GM12878 (cell line): ENCODE measurements around the gene ZNF783. TPM values are rescaled to one million over a fixed set of nuclear protein-coding genes. Genes with fewer than 3 reads are reported as not detected.

Experiments used
- BACH1 ChIP-seq: fragments of 450-650 bp; IDR thresholded peaks from 2 replicates; pipeline ENCODE4 v1.6.1; 2017; ENCODE audit warnings: mild to moderate bottlenecking, borderline replicate concordance
- BHLHE40 ChIP-seq, 2 experiments: fragments of 450-650 bp in 1 of 2; IDR thresholded peaks; 2 replicates each; pipeline ENCODE4 v1.6.1; 2011 to 2017; ENCODE audit warnings: low read depth in 2 of 2, borderline replicate concordance in 1 of 2, improper control_type of control experiment in 1 of 2, low read length in 1 of 2, mild to moderate bottlenecking in 1 of 2
- DPF2 ChIP-seq: fragments of 450-650 bp; IDR thresholded peaks from 2 replicates; pipeline ENCODE4 v1.6.1; 2017; ENCODE audit warnings: mild to moderate bottlenecking
- E2F4 ChIP-seq: IDR thresholded peaks from 2 replicates; pipeline ENCODE4 v1.6.1; 2012; ENCODE audit warnings: low read depth, low read length, improper control_type of control experiment
- EGR1 ChIP-seq, 2 experiments: IDR thresholded peaks; 1 replicate in 1 of 2; 2 replicates in 1 of 2; pipeline ENCODE4 v1.6.1; 2011 to 2012; ENCODE audit warnings: low read depth in 2 of 2, low read length in 2 of 2, borderline replicate concordance in 1 of 2, mild to moderate bottlenecking in 1 of 2, moderate library complexity in 1 of 2
- FOXM1 ChIP-seq: IDR thresholded peaks from 2 replicates; pipeline ENCODE4 v1.6.1; 2012; ENCODE audit warnings: low read depth, mild to moderate bottlenecking, inconsistent platforms, low read length, moderate library complexity
- HCFC1 ChIP-seq: fragments of 150-350 bp; IDR thresholded peaks from 2 replicates; pipeline ENCODE4 v1.6.1; 2014; ENCODE audit warnings: low read length
- HDGF ChIP-seq: fragments of 450-650 bp; IDR thresholded peaks from 2 replicates; pipeline ENCODE4 v1.6.1; 2016; ENCODE audit warnings: antibody characterized with exemption
- MTA3 ChIP-seq: IDR thresholded peaks from 2 replicates; pipeline ENCODE4 v1.6.1; 2012; ENCODE audit warnings: low read length, inconsistent platforms, borderline replicate concordance
- PAX5 ChIP-seq: IDR thresholded peaks from 2 replicates; pipeline ENCODE4 v1.6.1; 2011; ENCODE audit warnings: low read depth, low read length, borderline replicate concordance
- PML ChIP-seq: IDR thresholded peaks from 2 replicates; pipeline ENCODE4 v1.6.1; 2012; ENCODE audit warnings: low read length, inconsistent platforms
- POLR2AphosphoS2 ChIP-seq: IDR thresholded peaks from 2 replicates; pipeline ENCODE4 v1.6.1; 2011; ENCODE audit warnings: low read depth, mild to moderate bottlenecking, low read length, improper control_type of control experiment, moderate library complexity
- POLR2AphosphoS5 ChIP-seq: IDR thresholded peaks from 2 replicates; pipeline ENCODE4 v1.6.1; 2011; ENCODE audit warnings: mild to moderate bottlenecking, low read length, inconsistent platforms
- POU2F2 ChIP-seq: IDR thresholded peaks from 3 replicates; pipeline ENCODE4 v1.6.1; 2011; ENCODE audit warnings: low read depth, mild to moderate bottlenecking, low read length, borderline replicate concordance
- RB1 ChIP-seq: fragments of 450-650 bp; formaldehyde crosslinking; IDR thresholded peaks from 2 replicates; pipeline ENCODE4 v1.6.1; 2017; ENCODE audit warnings: mild to moderate bottlenecking, borderline replicate concordance
- SP1 ChIP-seq: IDR thresholded peaks from one replicate; pipeline ENCODE4 v1.6.1; 2011; ENCODE audit warnings: low read depth, low read length
- SRF ChIP-seq, 2 experiments: IDR thresholded peaks; 2 replicates each; pipeline ENCODE4 v1.6.1; 2011; ENCODE audit warnings: low read depth in 2 of 2, low read length in 2 of 2, mild to moderate bottlenecking in 1 of 2, moderate library complexity in 1 of 2
- YY1 ChIP-seq: IDR thresholded peaks from 2 replicates; pipeline ENCODE4 v1.6.1; 2011; ENCODE audit warnings: low read depth, mild to moderate bottlenecking, low read length
- ZBTB40 ChIP-seq: fragments of 450-650 bp; IDR thresholded peaks from 2 replicates; pipeline ENCODE4 v1.6.1; 2016; ENCODE audit warnings: mild to moderate bottlenecking, moderate library complexity, borderline replicate concordance
- ZNF687 ChIP-seq: fragments of 450-650 bp; IDR thresholded peaks from 2 replicates; pipeline ENCODE4 v1.6.1; 2017; ENCODE audit warnings: mild to moderate bottlenecking, moderate library complexity
- polyA plus RNA-seq, 11 experiments: library from polyadenylated mRNA; depleted of rRNA in 4 of 11; unstranded in 6 of 11; stranded (reverse) in 5 of 11; fragments of >200 nt; fragmentation: Nextera tagmentation in 4 of 11; fragmentation: Illumina TruSeq in 1 of 11; extraction: Ambion mirVana in 4 of 11; extraction: Trizol in 1 of 11; gene quantifications; 1 replicate in 1 of 11; 2 replicates in 10 of 11; pipeline versions ENCODE4 v1.2.1 to v1.2.3, GENCODE V29; 2011 to 2016; ENCODE audit warnings: inconsistent platforms in 2 of 11, missing spikeins in 2 of 11, low read depth in 1 of 11
- total RNA-seq, 4 experiments: library from RNA; depleted of rRNA in 3 of 4; stranded (reverse); fragments of >200 nt in 3 of 4; fragmentation: Illumina TruSeq in 1 of 4; extraction: Trizol in 1 of 4; gene quantifications; 2 replicates each; pipeline versions ENCODE4 v1.2.1 to v1.2.3, GENCODE V29; 2013 to 2021

ZNF783 gene
- total and polyA plus RNA-seq, 10 of the 15 experiments (the other 5 are each of a cell fraction or from before 2014, with no cell fraction given) = 2.0 to 14.4 (median 6.4) TPM

- TF ChIP-seq POU2F2 (0 out of 3 replicates have a peak, but pooled peaks have one; percentile 8), HCFC1 (no peak), RB1 (peak; percentile 40; the same call in 1 of the 2 replicates), POLR2AphosphoS5 (peak; percentile 66; the same call in 1 of the 2 replicates), HDGF (0 out of 2 replicates have a peak, but pooled peaks have one; percentile 68), BHLHE40 (IDR thresholded peaks at IDR 0.05; ENCODE audit: borderline replicate concordance in 1 of 2, low read depth in 2 of 2, low read length in 1 of 2) (peak; percentile 62 to 86; a peak in 3 of 4 replicates), BACH1 (peak; percentile 80; the same call in 1 of the 2 replicates), PML (no peak), ZBTB40 (peak; percentile 59), E2F4 (no peak), PAX5 (peak; percentile 32; the same call in 1 of the 2 replicates), ZNF687 (peak; percentile 51; the same call in 1 of the 2 replicates), SRF (IDR thresholded peaks at IDR 0.05; ENCODE audit: low read depth in 2 of 2, low read length in 2 of 2) (no peak), EGR1 (IDR thresholded peaks at IDR 0.05; ENCODE audit: borderline replicate concordance in 1 of 2, low read depth in 2 of 2, low read length in 2 of 2) (peak in 1 of 2 experiments; percentile 26; a peak in 1 of 3 replicates), SP1 (peak; percentile 87), FOXM1 (no peak), MTA3 (peak; percentile 65; the same call in 1 of the 2 replicates), POLR2AphosphoS2 (peak; percentile 39; the same call in 1 of the 2 replicates), DPF2 (peak; percentile 58; the same call in 1 of the 2 replicates), YY1 (no peak)
Observed at GRCh38 chr7:149284850-149285585, 23.0 kb downstream of the ZNF783 start (continued).
